SK-N-SH (cell line): Measurements from ENCODE around the gene SNX33. TPM values are rescaled to one million over a fixed set of nuclear protein-coding genes. Genes with fewer than 3 reads are reported as not detected.

ENCODE experiments used
- CTCF ChIA-PET: fragments of 300-600, 350-600 bp; formaldehyde crosslinking; extraction: SDS; loops from one replicate; lab custom pipeline; 2021; lab: Yijun Ruan, JAX
- POLR2A ChIA-PET: fragments of 350-600 bp; sonication (Branson Sonifier 250); formaldehyde crosslinking; extraction: SDS; loops from one replicate; lab custom pipeline; 2020; ENCODE audit warnings: antibody characterized with exemption, inconsistent platforms; lab: Yijun Ruan, JAX
- DNase-seq: peaks from one replicate; pipeline ENCODE4 v3.0.0; 2012
- H2AFZ ChIP-seq: fragments of 200-600 bp; sonication (generic); 2 replicates; pipeline ENCODE4 v1.8.1; 2016; ENCODE audit warnings: antibody characterized with exemption, mild to moderate bottlenecking, low read depth
- H3F3A ChIP-seq: fragments of 200-600 bp; sonication (generic); replicated peaks from 2 replicates; pipeline ENCODE3; 2016; ENCODE audit warnings: antibody characterized with exemption, mild to moderate bottlenecking; ENCODE audit not compliant: insufficient read depth
- H3K27ac ChIP-seq, 2 experiments: fragments of 200-500 bp in 1 of 2; fragments of 200-600 bp in 1 of 2; sonication (Bioruptor generic) in 1 of 2; sonication (generic), shearing (Covaris generic) in 1 of 2; 2 replicates each; pipeline versions ENCODE4 v1.5.1 to v1.6.1; 2014 to 2016; ENCODE audit warnings: low read depth in 2 of 2, inconsistent platforms in 1 of 2, low read length in 1 of 2, mild to moderate bottlenecking in 1 of 2, mixed read lengths in 1 of 2
- H3K27me3 ChIP-seq: fragments of 200-600 bp; sonication (generic), shearing (Covaris generic); 2 replicates; pipeline ENCODE4 v1.6.1; 2016; ENCODE audit warnings: mixed run types; ENCODE audit not compliant: insufficient read depth
- H3K36me3 ChIP-seq, 2 experiments: fragments of 200-500 bp in 1 of 2; fragments of 200-600 bp in 1 of 2; sonication (Bioruptor generic) in 1 of 2; sonication (generic) in 1 of 2; replicated peaks in 1 of 2; 2 replicates each; pipeline versions ENCODE3 to v1.5.1; 2014 to 2016; ENCODE audit warnings: low read length in 1 of 2, mild to moderate bottlenecking in 1 of 2; ENCODE audit not compliant: insufficient read depth in 2 of 2, control insufficient read depth in 1 of 2
- H3K4me1 ChIP-seq, 2 experiments: fragments of 200-500 bp in 1 of 2; fragments of 200-600 bp in 1 of 2; sonication (Bioruptor generic) in 1 of 2; sonication (generic), shearing (Covaris generic) in 1 of 2; 2 replicates each; pipeline versions ENCODE4 v1.5.1 to v1.6.1; 2014 to 2016; ENCODE audit warnings: low read depth in 1 of 2, low read length in 1 of 2, mixed run types in 1 of 2; ENCODE audit not compliant: insufficient read depth in 2 of 2, control insufficient read depth in 1 of 2
- H3K4me2 ChIP-seq: fragments of 200-600 bp; sonication (generic), shearing (Covaris generic); 2 replicates; pipeline ENCODE4 v1.6.1; 2017; ENCODE audit warnings: mixed run types
- H3K4me3 ChIP-seq, 2 experiments: fragments of 200-500 bp in 1 of 2; fragments of 200-600 bp in 1 of 2; sonication (Bioruptor generic) in 1 of 2; sonication (generic), shearing (Covaris generic) in 1 of 2; 2 replicates each; pipeline versions ENCODE4 v1.5.1 to v1.8.1; 2014 to 2016; ENCODE audit warnings: low read depth in 2 of 2, inconsistent platforms in 1 of 2, low read length in 1 of 2, mild to moderate bottlenecking in 1 of 2, mixed read lengths in 1 of 2, moderate library complexity in 1 of 2
- H3K79me2 ChIP-seq: fragments of 200-600 bp; sonication (generic); 2 replicates; pipeline ENCODE4 v1.8.1; 2017; ENCODE audit warnings: mild to moderate bottlenecking; ENCODE audit not compliant: insufficient read depth
- H3K9ac ChIP-seq: fragments of 200-600 bp; sonication (generic); 2 replicates; pipeline ENCODE4 v1.6.1; 2017; ENCODE audit warnings: mixed run types
- H3K9me2 ChIP-seq: fragments of 200-600 bp; sonication (generic); 2 replicates; pipeline ENCODE4 v1.6.1; 2017; ENCODE audit warnings: mixed run types
- H3K9me3 ChIP-seq: fragments of 200-600 bp; sonication (generic); 2 replicates; pipeline ENCODE4 v1.6.1; 2017; ENCODE audit warnings: mixed run types, mild to moderate bottlenecking, moderate library complexity
- H4K20me1 ChIP-seq: fragments of 200-600 bp; sonication (generic); 2 replicates; pipeline ENCODE4 v1.6.1; 2017; ENCODE audit warnings: mild to moderate bottlenecking, mixed run types; ENCODE audit not compliant: insufficient read depth
- CTCF ChIP-seq: fragments of 200-600 bp; sonication (generic); IDR thresholded peaks from 2 replicates; pipeline ENCODE4 v1.6.1; 2017; ENCODE audit warnings: antibody characterized with exemption, mild to moderate bottlenecking, moderate library complexity
- FOSL2 ChIP-seq: IDR thresholded peaks from 2 replicates; pipeline ENCODE4 v1.4.0; 2012; ENCODE audit warnings: low read depth, mild to moderate bottlenecking, moderate library complexity, borderline replicate concordance
- FOXM1 ChIP-seq: IDR thresholded peaks from 2 replicates; pipeline ENCODE4 v1.4.0; 2012; ENCODE audit warnings: low read depth, mild to moderate bottlenecking
- GABPA ChIP-seq: IDR thresholded peaks from 2 replicates; pipeline ENCODE4 v1.4.0; 2012; ENCODE audit warnings: low read depth, mild to moderate bottlenecking
- GATA2 ChIP-seq: sonication (generic); formaldehyde crosslinking; IDR thresholded peaks from 2 replicates; pipeline ENCODE4 v1.5.0; 2020; ENCODE audit warnings: mild to moderate bottlenecking, missing genetic modification reagents
- IRF3 ChIP-seq: fragments of 150-350 bp; IDR thresholded peaks from 2 replicates; pipeline ENCODE4 v1.6.1; 2016; ENCODE audit warnings: mild to moderate bottlenecking, low read depth, low read length
- JUND ChIP-seq: IDR thresholded peaks from 2 replicates; pipeline ENCODE4 v1.4.0; 2012
- MAX ChIP-seq: IDR thresholded peaks from 2 replicates; pipeline ENCODE4 v1.4.0; 2012; ENCODE audit warnings: low read depth
- NFIC ChIP-seq: IDR thresholded peaks from 2 replicates; pipeline ENCODE4 v1.4.0; 2012; ENCODE audit warnings: borderline replicate concordance
- NRF1 ChIP-seq: IDR thresholded peaks from 2 replicates; pipeline ENCODE4 v1.6.1; 2012; ENCODE audit warnings: low read depth, mild to moderate bottlenecking, low read length
- PBX3 ChIP-seq: IDR thresholded peaks from 2 replicates; pipeline ENCODE4; 2012
- POLR2AphosphoS5 ChIP-seq: IDR thresholded peaks from 2 replicates; pipeline ENCODE4 v1.6.1; 2012; ENCODE audit warnings: low read depth, low read length
- RCOR1 ChIP-seq: fragments of 150-350 bp; IDR thresholded peaks from 2 replicates; pipeline ENCODE4 v1.6.1; 2017; ENCODE audit warnings: antibody characterized with exemption, low read length
- REST ChIP-seq: IDR thresholded peaks from 2 replicates; pipeline ENCODE4 v1.6.1; 2012; ENCODE audit warnings: mild to moderate bottlenecking, low read depth, low read length, moderate library complexity
- RFX5 ChIP-seq: IDR thresholded peaks from 2 replicates; pipeline ENCODE4 v1.6.1; 2012; ENCODE audit warnings: mild to moderate bottlenecking, improper control_type of control experiment, low read length
- RXRA ChIP-seq: IDR thresholded peaks from 2 replicates; pipeline ENCODE4 v1.4.0; 2012; ENCODE audit warnings: low read depth, mild to moderate bottlenecking, borderline replicate concordance
- SIN3A ChIP-seq: IDR thresholded peaks from 2 replicates; pipeline ENCODE4 v1.6.1; 2012; ENCODE audit warnings: low read depth, mild to moderate bottlenecking, low read length, moderate library complexity, borderline replicate concordance
- TEAD4 ChIP-seq: IDR thresholded peaks from 2 replicates; pipeline ENCODE4 v1.4.0; 2012; ENCODE audit warnings: mild to moderate bottlenecking, borderline replicate concordance; ENCODE audit not compliant: insufficient read depth
- USF1 ChIP-seq: IDR thresholded peaks from 2 replicates; pipeline ENCODE4 v1.4.0; 2012; ENCODE audit warnings: low read depth, borderline replicate concordance
- USF2 ChIP-seq: fragments of 150-350 bp; IDR thresholded peaks from 2 replicates; pipeline ENCODE4 v1.6.1; 2017; ENCODE audit warnings: antibody characterized with exemption, low read length, low read depth, borderline replicate concordance
- WGBS: methylation state at CpG from one replicate; pipeline ENCODE4 v1.1.6; 2017; ENCODE audit warnings: low lambda C conversion rate; 5-methylcytosine and 5-hydroxymethylcytosine counted together
- polyA plus RNA-seq, 3 experiments: library from polyadenylated mRNA; depleted of rRNA; stranded (reverse); fragments of >200 nt; gene quantifications; 2 replicates each; pipeline ENCODE4 v1.2.3, GENCODE V29; 2012

Gene SNX33
- polyA plus RNA-seq, 1 of the 3 experiments (the other 2 are of a cell fraction), result 7.7 TPM

- no peak overlapping the region for H3K9ac ChIP-seq
- H2AFZ ChIP-seq, result no peak overlapping the region
- no peak for DNase-seq
- peaks cover 64% of the 10 kb centered on the region for H4K20me1 ChIP-seq
- ChIA-PET POLR2A (no interaction called here), CTCF (interaction anchor here (1.7 kb wide), 1 partner anchor 15 kb away, joined by 3 read pairs; no protein-coding TSS in a partner anchor)
- H3K36me3 ChIP-seq, result peaks cover 8 to 10% of the 10 kb centered on the region in 2 experiments
- H3K4me2 ChIP-seq, result peak overlapping the region; percentile 99
- peaks cover 9 to 46% of the 10 kb centered on the region in 2 experiments; a peak in 2 of 4 replicates for H3K4me1 ChIP-seq
- H3F3A ChIP-seq, result no peaks in the 10 kb centered on the region
- H3K27ac ChIP-seq, result no peak overlapping the region
- WGBS, result 93% methylated on average over 16 of the region's 16 CpGs
- H3K9me3 ChIP-seq, result no peaks in the 10 kb centered on the region
- no peak overlapping the region for H3K4me3 ChIP-seq
- peaks cover 85% of the 10 kb centered on the region for H3K79me2 ChIP-seq
- no peaks in the 10 kb centered on the region for H3K27me3 ChIP-seq
- TF ChIP-seq USF1 (no peak), IRF3 (no peak), GATA2 (CRISPR knock-in tag) (no peak), USF2 (no peak), JUND (no peak), SIN3A (no peak), FOXM1 (no peak), RFX5 (no peak), CTCF (no peak), POLR2AphosphoS5 (no peak), NRF1 (no peak), MAX (no peak), FOSL2 (no peak), PBX3 (no peak), REST (no peak), TEAD4 (no peak), GABPA (no peak), NFIC (no peak), RCOR1 (no peak), RXRA (no peak)
- no peaks in the 10 kb centered on the region for H3K9me2 ChIP-seq
Observed at GRCh38 chr15:75653347-75653913, 5.7 kb downstream of the SNX33 start.
